ENCODE results near the gene LTBP1. TPM values are rescaled to one million over a fixed set of nuclear protein-coding genes. Genes with fewer than 3 reads are reported as not detected.
A peak's percentile ranks its signal among the peaks of the same experiment; 100 is the strongest.

LTBP1 gene
- total RNA-seq, 1 donor from 2014 or later = 246 TPM

- DNase-seq (ENCODE audit: low spot score) = no peak
Observed at GRCh38 chr2:33307659-33308270, 361.0 kb downstream of the LTBP1 start.

GRCh38 chr2:33312355-33312754 lies 365.6 kb downstream of the LTBP1 start:
- no peak for DNase-seq (ENCODE audit: low spot score)

- no peak for DNase-seq (ENCODE audit: low spot score)
Observed at GRCh38 chr2:33313039-33313438, 366.3 kb downstream of the LTBP1 start.

- DNase-seq (ENCODE audit: low spot score) = no peak
Observed at GRCh38 chr2:33314541-33314940, 367.8 kb downstream of the LTBP1 start.

- peak; percentile 7 for DNase-seq (ENCODE audit: low spot score)
Observed at GRCh38 chr2:33316328-33316727, 369.6 kb downstream of the LTBP1 start.

GRCh38 chr2:33317369-33318007 lies 370.7 kb downstream of the LTBP1 start:
- DNase-seq (ENCODE audit: low spot score) = no peak

GRCh38 chr2:33318456-33318855 lies 371.7 kb downstream of the LTBP1 start:
- DNase-seq (ENCODE audit: low spot score) = no peak

GRCh38 chr2:33320573-33320972 lies 373.8 kb downstream of the LTBP1 start:
- no peak for DNase-seq (ENCODE audit: low spot score)

GRCh38 chr2:33321236-33321771 lies 374.6 kb downstream of the LTBP1 start:
- peak; percentile 25 for DNase-seq (ENCODE audit: low spot score)

- DNase-seq (ENCODE audit: low spot score) = peak; percentile 71
Observed at GRCh38 chr2:33321876-33322483, 375.2 kb downstream of the LTBP1 start.

GRCh38 chr2:33322612-33323011 lies 375.9 kb downstream of the LTBP1 start:
- no peak for DNase-seq (ENCODE audit: low spot score)

- DNase-seq (ENCODE audit: low spot score) = no peak
Observed at GRCh38 chr2:33323957-33324356, 377.2 kb downstream of the LTBP1 start.

GRCh38 chr2:33326100-33326499 lies 379.3 kb downstream of the LTBP1 start:
- no peak for DNase-seq (ENCODE audit: low spot score)

- no peak for DNase-seq (ENCODE audit: low spot score)
Observed at GRCh38 chr2:33333433-33333832, 386.7 kb downstream of the LTBP1 start.

- DNase-seq (ENCODE audit: low spot score) = no peak
Observed at GRCh38 chr2:33334083-33334482, 387.3 kb downstream of the LTBP1 start.

GRCh38 chr2:33335516-33335915 lies 388.8 kb downstream of the LTBP1 start:
- no peak for DNase-seq (ENCODE audit: low spot score)

GRCh38 chr2:33336036-33336625 lies 389.4 kb downstream of the LTBP1 start:
- no peak for DNase-seq (ENCODE audit: low spot score)

- no peak for DNase-seq (ENCODE audit: low spot score)
Observed at GRCh38 chr2:33337385-33337960, 390.7 kb downstream of the LTBP1 start.

GRCh38 chr2:33337981-33338380 lies 391.2 kb downstream of the LTBP1 start:
- DNase-seq (ENCODE audit: low spot score) = no peak

GRCh38 chr2:33339269-33339668 lies 392.5 kb downstream of the LTBP1 start:
- no peak for DNase-seq (ENCODE audit: low spot score)

- DNase-seq (ENCODE audit: low spot score) = no peak
Observed at GRCh38 chr2:33340280-33340679, 393.5 kb downstream of the LTBP1 start.

GRCh38 chr2:33342171-33342570 lies 395.4 kb downstream of the LTBP1 start:
- DNase-seq (ENCODE audit: low spot score) = no peak

Data from umbilical cord (tissue), 2 donors.